Activated CD4-positive, alpha-beta T cell treated with anti-CD3 and anti-CD28 coated beads, Interleukin-2, amount 10 ng/mL, durations not matched to agents 24 days and 14 days (primary cell): ENCODE results near the gene NTM. TPM values are rescaled to one million over a fixed set of nuclear protein-coding genes. Genes with fewer than 3 reads are reported as not detected.

Experiments used
- DNase-seq: peaks from one replicate; pipeline ENCODE4 v3.0.0; 2022
- H3K27ac Mint-ChIP-seq: one replicate; pipeline ENCODE4 v1.8.0; 2022; ENCODE audit warnings: mild to moderate bottlenecking, mixed read lengths
- H3K27me3 Mint-ChIP-seq: one replicate; pipeline ENCODE4 v1.8.0; 2022; ENCODE audit warnings: mixed read lengths
- H3K36me3 Mint-ChIP-seq: one replicate; pipeline ENCODE4 v1.8.0; 2022; ENCODE audit warnings: low read depth, mild to moderate bottlenecking, mixed read lengths
- H3K4me1 Mint-ChIP-seq: one replicate; pipeline ENCODE4 v1.8.0; 2021; ENCODE audit warnings: mixed read lengths
- H3K4me3 Mint-ChIP-seq: one replicate; pipeline ENCODE4 v1.8.0; 2022; ENCODE audit warnings: mild to moderate bottlenecking, moderate library complexity, mixed read lengths
- H3K9me3 Mint-ChIP-seq: one replicate; pipeline ENCODE4 v1.8.0; 2021; ENCODE audit warnings: mixed read lengths
- intact Hi-C: fragments of 100-400 bp; cut with micrococcal nuclease; formaldehyde crosslinking; loops from one replicate; pipeline ENCODE4 v1.15.1; 2023
- total RNA-seq: library from RNA; stranded (reverse); gene quantifications from 2 replicates; pipeline ENCODE4 v1.2.3, GENCODE V29; 2022

The NTM gene
- total RNA-seq, 1 donor from 2014 or later, result not detected

DNA sequence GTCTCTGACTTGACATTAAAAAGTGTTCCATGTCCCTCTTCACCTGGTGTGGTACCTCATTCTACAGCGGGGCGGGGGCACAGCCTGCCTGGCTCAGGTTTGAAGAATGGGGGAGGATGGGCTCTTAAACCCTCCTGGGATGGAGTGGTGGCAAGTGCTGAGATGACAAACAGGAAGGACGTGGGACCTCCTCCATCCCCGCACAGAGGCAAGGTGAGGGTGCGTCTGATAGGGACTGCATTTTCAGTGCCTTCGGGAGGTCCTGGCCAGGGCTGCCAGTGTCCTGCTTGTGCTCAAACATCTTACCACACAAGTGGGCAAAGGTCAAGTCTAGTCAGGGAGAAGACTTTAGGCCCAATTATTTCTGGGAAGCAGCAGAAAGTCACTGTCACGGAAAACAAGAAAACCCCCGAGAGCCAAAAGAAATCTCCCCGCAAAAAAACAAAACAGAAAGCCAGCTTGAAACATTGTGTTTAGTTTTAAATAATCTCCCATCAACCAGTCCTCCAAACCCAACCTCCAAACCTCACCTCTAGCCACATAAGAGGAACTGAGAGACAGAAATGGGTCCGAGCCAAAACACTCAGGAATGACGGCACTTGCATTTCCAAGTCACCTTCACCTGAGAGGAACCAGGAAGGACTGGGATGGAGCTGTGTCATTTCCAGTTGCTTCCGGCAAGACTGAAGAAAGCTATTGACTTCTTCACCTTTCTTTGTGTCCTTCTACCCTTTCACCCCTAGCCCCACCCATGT is 966.5 kb downstream of the NTM start:
- DNase-seq, result no peak
- Mint-ChIP-seq H3K36me3 (no peaks in the 10 kb centered on the region), H3K9me3 (peaks cover 3% of the 10 kb centered on the region), H3K27ac (no peak overlapping the region), H3K27me3 (no peaks in the 10 kb centered on the region), H3K4me3 (no peak overlapping the region), H3K4me1 (no peaks in the 10 kb centered on the region)
- intact Hi-C loops, result no loop called here

DNA sequence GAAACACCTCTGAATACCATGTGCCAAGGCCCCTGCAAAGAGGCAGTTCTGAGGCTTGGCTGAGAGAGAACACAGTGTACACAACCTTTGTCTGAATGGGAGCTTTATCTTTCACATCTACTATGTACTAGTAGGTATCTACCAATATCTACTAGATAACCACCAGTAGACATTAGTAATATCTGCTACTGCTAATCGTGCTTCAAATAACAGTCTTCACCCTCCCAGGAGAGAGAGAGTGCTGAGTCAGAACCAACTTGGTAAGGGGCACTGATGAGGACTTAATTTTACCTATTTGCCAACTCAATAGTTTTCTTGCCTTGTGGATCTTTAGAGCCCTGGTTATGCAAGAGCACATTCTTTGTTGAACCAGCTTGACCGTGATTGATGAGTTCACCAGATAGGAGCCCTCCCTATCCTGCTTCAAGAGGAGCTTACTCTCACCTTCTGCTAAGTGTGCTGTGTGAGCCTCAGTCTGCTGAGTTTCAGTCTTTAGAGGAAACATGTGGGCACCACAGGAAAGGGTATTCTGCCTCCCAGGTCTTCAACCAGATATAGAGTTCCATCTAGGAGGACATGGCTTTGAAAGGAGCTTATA is 967.5 kb downstream of the NTM start:
- H3K4me1 Mint-ChIP-seq, result no peaks in the 10 kb centered on the region
- intact Hi-C loops, result no loop called here
- no peaks in the 10 kb centered on the region for H3K27me3 Mint-ChIP-seq
- no peak for DNase-seq
- peaks cover 3% of the 10 kb centered on the region for H3K9me3 Mint-ChIP-seq
- H3K36me3 Mint-ChIP-seq, result no peaks in the 10 kb centered on the region
- no peak overlapping the region for H3K27ac Mint-ChIP-seq
- H3K4me3 Mint-ChIP-seq, result no peak overlapping the region

DNA sequence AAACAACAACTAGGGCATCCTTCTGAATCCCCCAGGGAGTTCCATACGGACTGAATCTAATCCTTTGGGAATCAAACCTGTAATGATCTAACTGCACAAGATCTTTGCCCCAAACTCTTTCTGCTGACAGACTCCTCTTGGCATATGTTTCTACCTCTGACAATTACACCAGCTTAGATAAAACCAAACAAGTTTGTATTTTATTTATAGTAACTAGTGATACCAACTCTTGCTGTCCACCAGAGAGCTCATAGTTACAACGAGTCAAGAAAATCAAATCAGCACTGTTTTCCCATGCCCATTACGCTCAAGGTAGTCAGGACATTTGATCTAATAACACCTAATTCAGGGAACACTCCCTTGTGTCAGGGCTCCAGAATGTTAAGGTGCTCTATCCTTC is 972.0 kb downstream of the NTM start:
- no peak for DNase-seq
- intact Hi-C loops, result no loop called here
- Mint-ChIP-seq H3K27me3 (no peaks in the 10 kb centered on the region), H3K36me3 (no peaks in the 10 kb centered on the region), H3K9me3 (no peaks in the 10 kb centered on the region), H3K27ac (no peak overlapping the region), H3K4me1 (no peaks in the 10 kb centered on the region), H3K4me3 (no peak overlapping the region)

GRCh38 chr11:132343445-132344175 is 973.2 kb downstream of the NTM start:
- DNase-seq, result no peak
- Mint-ChIP-seq H3K4me1 (no peaks in the 10 kb centered on the region), H3K36me3 (no peaks in the 10 kb centered on the region), H3K4me3 (no peak overlapping the region), H3K9me3 (no peaks in the 10 kb centered on the region), H3K27ac (no peak overlapping the region), H3K27me3 (no peaks in the 10 kb centered on the region)
- intact Hi-C loops, result no loop called here

DNA sequence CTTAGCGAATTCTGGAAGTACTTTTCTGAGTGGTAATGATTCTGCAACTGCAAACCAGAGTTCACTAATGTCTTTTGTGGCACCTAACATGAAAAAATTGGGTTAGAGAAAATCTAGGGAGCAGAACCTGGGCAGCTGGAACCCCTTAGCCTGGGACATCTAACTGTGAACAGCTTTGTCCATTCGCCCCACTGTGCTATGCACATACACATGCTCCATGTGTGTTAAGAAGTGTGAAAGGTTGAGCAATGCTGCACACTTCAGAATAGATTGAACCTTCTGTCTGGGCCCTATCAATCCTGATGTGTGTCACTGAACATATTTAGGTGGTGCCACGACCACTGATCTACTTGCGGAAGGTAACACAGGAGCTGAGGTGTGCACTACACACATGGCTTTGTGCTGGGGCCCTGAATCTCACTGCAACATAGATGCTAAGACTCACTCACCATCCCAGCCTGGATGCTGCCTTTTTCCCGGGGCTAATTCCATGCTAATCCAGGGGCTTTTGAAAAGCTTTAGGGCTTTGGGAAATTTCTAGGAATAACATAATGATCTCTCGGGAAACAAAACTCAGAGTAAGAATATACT is 976.2 kb downstream of the NTM start:
- Mint-ChIP-seq H3K9me3 (no peaks in the 10 kb centered on the region), H3K27ac (no peak overlapping the region), H3K36me3 (no peaks in the 10 kb centered on the region), H3K4me1 (no peaks in the 10 kb centered on the region), H3K4me3 (no peak overlapping the region), H3K27me3 (no peaks in the 10 kb centered on the region)
- DNase-seq, result no peak
- intact Hi-C loops, result no loop called here

DNA sequence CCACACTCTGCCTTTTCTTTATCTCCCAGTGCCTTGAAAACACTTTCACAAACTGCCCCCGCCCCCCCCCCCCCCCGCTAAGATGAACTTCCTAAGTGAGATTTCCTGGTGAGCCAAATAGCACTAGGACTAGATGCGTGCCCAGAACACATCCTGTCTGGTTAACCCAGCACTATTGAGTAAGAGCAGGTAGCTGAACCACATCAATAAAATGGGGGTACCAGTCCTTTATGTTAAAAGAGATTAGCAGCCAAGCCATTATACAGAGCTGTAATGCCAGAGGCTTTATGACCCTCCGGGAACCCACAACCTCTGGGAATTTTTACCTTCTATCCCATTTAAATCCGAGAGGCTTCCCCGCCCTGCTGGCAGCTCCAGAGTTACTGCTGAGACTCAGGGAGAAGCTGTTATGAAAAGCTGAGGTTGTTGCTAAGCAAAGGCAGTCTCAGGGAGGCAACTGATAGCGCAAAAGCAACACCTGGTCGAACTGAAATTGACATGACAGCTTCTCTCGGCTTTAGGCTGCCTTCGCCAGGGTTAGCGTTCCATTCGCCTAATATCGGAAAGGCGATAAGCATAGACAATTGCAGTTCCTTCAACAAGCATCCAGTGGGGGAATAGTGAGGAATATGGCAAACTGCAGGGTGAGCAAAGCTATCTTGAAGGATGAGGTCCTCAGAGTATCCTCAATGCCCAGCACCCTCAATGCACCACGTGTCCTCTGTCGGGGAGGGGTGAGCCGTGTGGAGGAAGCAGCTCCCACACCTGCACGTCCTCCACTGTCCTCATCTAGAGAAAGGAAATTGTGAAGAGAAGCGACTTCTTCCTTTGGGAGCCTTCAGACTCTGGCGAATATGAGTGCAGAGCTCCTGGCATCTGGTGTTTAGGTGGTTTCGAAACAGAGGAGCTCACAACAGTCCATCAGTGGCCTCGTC is 977.0 kb downstream of the NTM start:
- no peak overlapping the region for H3K27ac Mint-ChIP-seq
- H3K4me3 Mint-ChIP-seq, result no peak overlapping the region
- no peak for DNase-seq
- no peaks in the 10 kb centered on the region for H3K27me3 Mint-ChIP-seq
- intact Hi-C loops, result no loop called here
- no peaks in the 10 kb centered on the region for H3K4me1 Mint-ChIP-seq
- H3K36me3 Mint-ChIP-seq, result no peaks in the 10 kb centered on the region
- H3K9me3 Mint-ChIP-seq, result no peaks in the 10 kb centered on the region

DNA sequence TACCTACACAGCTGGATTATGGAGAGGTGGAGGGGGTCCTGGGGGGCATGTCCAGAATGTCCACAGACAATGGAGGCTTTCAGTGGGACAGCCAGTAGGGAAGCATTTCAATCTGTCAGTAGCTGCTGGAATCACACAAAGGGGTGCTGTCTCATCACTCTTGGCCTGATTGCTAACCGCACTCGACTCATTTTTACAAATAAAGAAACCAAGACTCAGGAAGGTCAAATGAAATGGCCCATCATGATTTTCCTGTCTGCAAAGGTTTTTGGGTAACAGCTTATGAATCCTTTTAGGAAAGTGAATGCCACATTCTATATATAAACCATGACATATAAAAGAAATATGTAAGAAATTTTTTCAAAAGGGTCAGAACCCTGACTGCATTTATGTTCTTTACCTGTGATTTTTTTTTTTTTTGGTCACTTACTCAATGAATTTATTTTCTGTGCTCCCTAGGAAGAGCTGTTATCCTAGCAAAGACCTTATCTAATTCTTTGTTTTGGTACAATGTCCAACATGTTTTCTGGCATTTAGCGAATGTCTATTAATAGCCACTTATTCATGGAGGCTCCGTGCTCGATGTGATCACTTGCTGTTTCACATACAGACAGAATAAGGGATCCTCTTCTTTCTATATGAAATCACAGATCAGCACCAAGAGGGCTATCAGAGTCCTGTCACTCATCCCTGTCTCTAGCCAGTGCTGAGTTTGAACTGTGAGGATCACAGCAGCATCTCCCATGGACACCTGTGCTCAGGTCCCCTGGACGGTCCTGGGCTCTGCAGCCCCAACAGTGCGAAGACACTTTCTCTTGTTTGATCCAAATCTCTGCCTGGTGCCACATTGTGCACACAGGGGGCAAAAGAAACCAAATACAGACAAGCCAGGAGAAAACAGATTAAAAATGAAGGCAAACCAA is 979.7 kb downstream of the NTM start:
- Mint-ChIP-seq H3K27me3 (no peaks in the 10 kb centered on the region), H3K27ac (no peak overlapping the region), H3K4me3 (no peak overlapping the region), H3K9me3 (no peaks in the 10 kb centered on the region), H3K36me3 (no peaks in the 10 kb centered on the region), H3K4me1 (no peaks in the 10 kb centered on the region)
- intact Hi-C loops, result no loop called here
- DNase-seq, result no peak

DNA sequence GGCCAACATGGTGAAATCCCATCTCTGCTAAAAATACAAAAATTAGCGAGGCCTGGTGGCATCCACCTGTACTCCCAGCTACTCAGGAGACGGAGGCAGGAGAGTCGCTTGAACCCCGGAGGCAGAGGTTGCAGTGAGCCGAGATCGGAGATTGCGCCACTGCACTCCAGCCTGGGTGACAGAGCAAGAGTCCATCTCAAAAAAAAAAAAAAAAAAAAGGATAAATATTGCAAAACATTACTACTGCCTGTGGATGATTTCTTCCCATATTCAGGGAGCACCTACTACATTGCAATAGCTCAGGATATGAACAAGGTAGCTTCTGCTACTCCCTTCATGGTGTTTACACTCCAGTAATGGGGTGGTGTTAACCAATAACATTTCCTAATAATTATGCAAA is 980.6 kb downstream of the NTM start:
- H3K27ac Mint-ChIP-seq, result no peak overlapping the region
- intact Hi-C loops, result no loop called here
- H3K27me3 Mint-ChIP-seq, result no peaks in the 10 kb centered on the region
- no peaks in the 10 kb centered on the region for H3K36me3 Mint-ChIP-seq
- H3K4me1 Mint-ChIP-seq, result no peaks in the 10 kb centered on the region
- no peaks in the 10 kb centered on the region for H3K9me3 Mint-ChIP-seq
- no peak overlapping the region for H3K4me3 Mint-ChIP-seq
- DNase-seq, result no peak

- no peaks in the 10 kb centered on the region for H3K4me1 Mint-ChIP-seq
Observed at GRCh38 chr11:132352497-132352896, 982.1 kb downstream of the NTM start.

DNA sequence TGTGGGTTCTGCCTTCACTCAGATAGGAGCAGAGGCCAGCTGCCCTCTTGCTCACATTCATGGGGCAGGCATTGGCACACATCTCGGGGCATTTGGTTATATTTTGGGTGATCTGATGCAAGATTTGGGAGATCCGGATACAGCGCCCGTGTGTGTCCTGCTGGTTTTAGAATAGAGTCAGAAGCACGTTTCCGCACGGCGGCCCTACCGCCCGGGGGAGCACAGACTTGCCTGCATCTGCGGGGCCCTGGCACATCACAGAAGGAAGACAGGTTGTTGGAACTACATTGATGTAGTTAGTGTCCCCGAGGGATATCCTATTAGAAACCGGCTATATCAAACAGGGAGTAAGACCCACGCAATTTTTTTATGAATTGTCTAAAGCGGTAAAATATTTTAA is 982.8 kb downstream of the NTM start:
- H3K27me3 Mint-ChIP-seq, result no peaks in the 10 kb centered on the region
- H3K4me1 Mint-ChIP-seq, result no peaks in the 10 kb centered on the region
- intact Hi-C loops, result no loop called here
- no peaks in the 10 kb centered on the region for H3K36me3 Mint-ChIP-seq
- H3K27ac Mint-ChIP-seq, result no peak overlapping the region
- H3K4me3 Mint-ChIP-seq, result no peak overlapping the region
- no peak for DNase-seq
- H3K9me3 Mint-ChIP-seq, result no peaks in the 10 kb centered on the region

More at GRCh38 chr11:132352497-132352896, 982.1 kb downstream of the NTM start:
- intact Hi-C loops, result no loop called here
- Mint-ChIP-seq H3K4me3 (no peak overlapping the region), H3K27me3 (no peaks in the 10 kb centered on the region), H3K27ac (no peak overlapping the region), H3K36me3 (no peaks in the 10 kb centered on the region), H3K9me3 (no peaks in the 10 kb centered on the region)
- DNase-seq, result no peak

DNA sequence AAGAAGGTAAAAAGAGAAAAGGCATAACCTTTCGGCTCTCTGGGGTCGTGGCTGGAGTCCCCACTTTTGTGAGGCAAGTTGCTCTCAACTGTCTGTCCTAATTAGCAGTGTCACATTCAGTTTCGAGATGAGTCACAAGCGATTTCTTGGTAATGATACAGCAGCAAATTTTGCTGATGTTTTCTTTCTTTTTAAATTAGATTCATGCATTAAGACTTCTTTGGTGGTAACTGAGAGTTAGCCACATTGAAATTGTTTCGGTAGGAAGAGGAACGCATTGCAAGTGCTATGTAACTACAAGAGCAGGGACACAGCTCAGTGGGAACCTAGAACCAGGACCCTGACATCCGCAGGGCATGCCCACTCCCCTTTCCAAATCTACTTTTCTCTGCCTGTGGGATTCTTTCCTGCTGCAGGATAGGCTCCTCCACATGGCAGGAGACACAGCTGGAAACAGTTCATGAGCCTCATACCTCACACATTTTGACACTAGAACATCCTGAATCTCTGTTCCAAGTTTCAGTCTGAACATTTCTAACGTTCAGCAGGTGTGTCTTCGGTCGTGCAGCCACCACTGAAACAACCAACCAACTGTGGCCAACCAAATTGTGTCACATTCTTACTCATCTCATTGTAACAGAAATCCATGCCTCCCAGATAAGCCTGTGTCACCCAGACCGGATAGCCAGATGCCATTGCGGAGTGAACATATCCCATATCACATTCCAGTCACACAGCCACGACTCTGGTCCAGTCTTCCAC is 987.6 kb downstream of the NTM start:
- Mint-ChIP-seq H3K4me3 (no peak overlapping the region), H3K27ac (no peak overlapping the region), H3K27me3 (no peaks in the 10 kb centered on the region), H3K9me3 (no peaks in the 10 kb centered on the region), H3K4me1 (peaks cover 2% of the 10 kb centered on the region), H3K36me3 (no peaks in the 10 kb centered on the region)
- intact Hi-C loops, result no loop called here
- DNase-seq, result peak; percentile 59

DNA sequence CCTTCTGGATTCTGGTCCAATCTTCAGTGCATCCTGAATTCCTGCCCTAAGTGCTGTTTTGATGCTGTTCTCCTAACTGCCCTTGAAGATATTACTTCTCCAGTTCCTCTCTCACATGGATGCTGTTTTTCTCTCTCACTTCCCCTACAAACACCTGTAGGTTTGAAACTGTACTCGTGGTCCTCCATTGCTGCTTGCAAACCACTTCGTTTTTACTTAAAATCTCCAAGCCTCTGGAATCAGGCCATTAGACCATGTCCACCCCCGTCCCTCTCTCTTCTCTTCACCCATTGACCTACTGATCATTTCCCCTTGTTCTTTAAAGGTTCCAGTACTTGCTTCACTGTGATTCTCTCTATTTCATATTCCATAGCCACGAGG is 988.1 kb downstream of the NTM start:
- intact Hi-C loops, result no loop called here
- Mint-ChIP-seq H3K27me3 (no peaks in the 10 kb centered on the region), H3K9me3 (no peaks in the 10 kb centered on the region), H3K4me3 (no peak overlapping the region), H3K27ac (no peak overlapping the region), H3K36me3 (no peaks in the 10 kb centered on the region), H3K4me1 (peaks cover 2% of the 10 kb centered on the region)
- no peak for DNase-seq
